Memory B cell (primary cell): ENCODE measurements around the gene IL1F10.
A peak's percentile ranks its signal among the peaks of the same experiment; 100 is the strongest.

Source experiments
- ATAC-seq: fragments of 150-1000 bp; cut with Tn5 transposase; 2 replicates; pipeline ENCODE4 v1.10.0; 2021; ENCODE audit warnings: low read depth, mild to moderate bottlenecking, moderate library complexity
- DNase-seq, 2 donors: peaks; one replicate each; pipeline ENCODE4 v3.0.0; 2022; ENCODE audit warnings: low spot score in 2 of 2
- H3K27ac Mint-ChIP-seq: one replicate; pipeline ENCODE4 v1.8.0; 2022; ENCODE audit warnings: mild to moderate bottlenecking, moderate library complexity, mixed read lengths
- H3K27me3 Mint-ChIP-seq: one replicate; pipeline ENCODE4 v1.8.0; 2022; ENCODE audit warnings: mixed read lengths
- H3K36me3 Mint-ChIP-seq: one replicate; pipeline ENCODE4 v1.8.0; 2022; ENCODE audit warnings: mild to moderate bottlenecking, mixed read lengths
- H3K4me1 Mint-ChIP-seq: one replicate; pipeline ENCODE4 v1.8.0; 2022; ENCODE audit warnings: mixed read lengths
- H3K4me3 Mint-ChIP-seq: one replicate; pipeline ENCODE4 v1.8.0; 2022; ENCODE audit warnings: mild to moderate bottlenecking, moderate library complexity, mixed read lengths
- H3K9me3 Mint-ChIP-seq: one replicate; pipeline ENCODE4 v1.8.0; 2022; ENCODE audit warnings: mixed read lengths

Gene IL1F10

GRCh38 chr2:113050921-113051895, 16.6 kb upstream of the IL1F10 start:
- Mint-ChIP-seq H3K9me3 (peaks cover 19% of the 10 kb centered on the region), H3K27ac (no peak overlapping the region), H3K4me1 (no peaks in the 10 kb centered on the region), H3K4me3 (no peak overlapping the region), H3K27me3 (peaks cover 20% of the 10 kb centered on the region), H3K36me3 (peaks cover 6% of the 10 kb centered on the region)
- ATAC-seq (no peak), DNase-seq (no peak)

- H3K4me1 Mint-ChIP-seq = no peaks in the 10 kb centered on the region
- DNase-seq (no peak), ATAC-seq (no peak)
- peaks cover 16% of the 10 kb centered on the region for H3K27me3 Mint-ChIP-seq
- H3K36me3 Mint-ChIP-seq = peaks cover 6% of the 10 kb centered on the region
- no peak within 1 kb of the TSS for H3K27ac Mint-ChIP-seq
- no peak within 1 kb of the TSS for H3K4me3 Mint-ChIP-seq
- peaks cover 20% of the 10 kb centered on the region for H3K9me3 Mint-ChIP-seq
These were observed 15.3 kb upstream of the IL1F10 start, which contains the start of gene IL36B for GRCh38 chr2:113052396-113052917. Gene IL36B, minus strand, starts transcription at chr2:113052867.

GRCh38 chr2:113053666-113054065, 14.1 kb upstream of the IL1F10 start:
- Mint-ChIP-seq H3K36me3 (peaks cover 8% of the 10 kb centered on the region), H3K4me1 (no peaks in the 10 kb centered on the region), H3K27ac (no peak overlapping the region), H3K9me3 (peaks cover 20% of the 10 kb centered on the region), H3K4me3 (no peak overlapping the region), H3K27me3 (peaks cover 18% of the 10 kb centered on the region)
- DNase-seq = no peak
- no peak for ATAC-seq

- Mint-ChIP-seq H3K27me3 (peaks cover 15% of the 10 kb centered on the region), H3K4me3 (no peak overlapping the region), H3K27ac (no peak overlapping the region), H3K36me3 (peaks cover 8% of the 10 kb centered on the region), H3K9me3 (peaks cover 20% of the 10 kb centered on the region), H3K4me1 (no peaks in the 10 kb centered on the region)
- no peak for ATAC-seq
- DNase-seq = no peak
These were observed 13.7 kb upstream of the IL1F10 start for GRCh38 chr2:113054066-113054465.

GRCh38 chr2:113056521-113056920, 11.2 kb upstream of the IL1F10 start:
- Mint-ChIP-seq H3K36me3 (peaks cover 8% of the 10 kb centered on the region), H3K9me3 (peaks cover 19% of the 10 kb centered on the region), H3K27ac (no peak overlapping the region), H3K27me3 (peaks cover 18% of the 10 kb centered on the region), H3K4me1 (peaks cover 3% of the 10 kb centered on the region), H3K4me3 (no peak overlapping the region)
- no peak for DNase-seq
- ATAC-seq = no peak

- DNase-seq (no peak), ATAC-seq (no peak)
- Mint-ChIP-seq H3K4me3 (no peak overlapping the region), H3K27me3 (peaks cover 20% of the 10 kb centered on the region), H3K36me3 (peaks cover 8% of the 10 kb centered on the region), H3K4me1 (peaks cover 3% of the 10 kb centered on the region), H3K9me3 (peaks cover 19% of the 10 kb centered on the region), H3K27ac (no peak overlapping the region)
These were observed 10.7 kb upstream of the IL1F10 start for GRCh38 chr2:113057117-113057516.

- peaks cover 8% of the 10 kb centered on the region for H3K36me3 Mint-ChIP-seq
These were observed 9.3 kb upstream of the IL1F10 start for GRCh38 chr2:113058411-113058994.

GRCh38 chr2:113058998-113059960, 8.5 kb upstream of the IL1F10 start, which contains the start of gene IL36RN:
Gene IL36RN, plus strand, starts transcription at chr2:113059198. Its CDS starts 241 bp downstream, at chr2:113059439.
- Mint-ChIP-seq H3K4me3 (no peak within 1 kb of the TSS), H3K27me3 (peaks cover 16% of the 10 kb centered on the region), H3K9me3 (peaks cover 11% of the 10 kb centered on the region), H3K4me1 (peaks cover 3% of the 10 kb centered on the region), H3K36me3 (peaks cover 5% of the 10 kb centered on the region), H3K27ac (no peak within 1 kb of the TSS)
- ATAC-seq = no peak
- peak in 1 of 2 donors; percentile 4 for DNase-seq

More at GRCh38 chr2:113058411-113058994, 9.3 kb upstream of the IL1F10 start:
- no peak overlapping the region for H3K27ac Mint-ChIP-seq
- peaks cover 3% of the 10 kb centered on the region for H3K4me1 Mint-ChIP-seq
- H3K27me3 Mint-ChIP-seq = peaks cover 18% of the 10 kb centered on the region
- no peak overlapping the region for H3K4me3 Mint-ChIP-seq
- peaks cover 15% of the 10 kb centered on the region for H3K9me3 Mint-ChIP-seq
- DNase-seq (no peak), ATAC-seq (no peak)

- peaks cover 4% of the 10 kb centered on the region for H3K36me3 Mint-ChIP-seq
- peaks cover 8% of the 10 kb centered on the region for H3K9me3 Mint-ChIP-seq
- DNase-seq (no peak), ATAC-seq (no peak)
- H3K4me1 Mint-ChIP-seq = peaks cover 3% of the 10 kb centered on the region
- no peak overlapping the region for H3K27ac Mint-ChIP-seq
- no peak overlapping the region for H3K4me3 Mint-ChIP-seq
- H3K27me3 Mint-ChIP-seq = peaks cover 16% of the 10 kb centered on the region
These were observed 7.4 kb upstream of the IL1F10 start for GRCh38 chr2:113060396-113060795.

- Mint-ChIP-seq H3K36me3 (peaks cover 2% of the 10 kb centered on the region), H3K4me3 (no peak overlapping the region), H3K27me3 (peaks cover 17% of the 10 kb centered on the region), H3K9me3 (peaks cover 4% of the 10 kb centered on the region), H3K4me1 (peaks cover 3% of the 10 kb centered on the region), H3K27ac (no peak overlapping the region)
- DNase-seq (no peak), ATAC-seq (no peak)
These were observed 7.0 kb upstream of the IL1F10 start for GRCh38 chr2:113060796-113061195.

- DNase-seq (no peak), ATAC-seq (no peak)
- Mint-ChIP-seq H3K4me3 (no peak overlapping the region), H3K9me3 (peaks cover 3% of the 10 kb centered on the region), H3K27ac (no peak overlapping the region), H3K36me3 (peaks cover 2% of the 10 kb centered on the region), H3K4me1 (peaks cover 3% of the 10 kb centered on the region), H3K27me3 (peaks cover 17% of the 10 kb centered on the region)
These were observed 6.5 kb upstream of the IL1F10 start for GRCh38 chr2:113061241-113061640.

GRCh38 chr2:113061896-113062770, 5.6 kb upstream of the IL1F10 start:
- Mint-ChIP-seq H3K9me3 (peaks cover 2% of the 10 kb centered on the region), H3K4me3 (no peak overlapping the region), H3K36me3 (peaks cover 2% of the 10 kb centered on the region), H3K27me3 (peaks cover 22% of the 10 kb centered on the region), H3K27ac (no peak overlapping the region), H3K4me1 (peaks cover 3% of the 10 kb centered on the region)
- no peak for ATAC-seq
- DNase-seq = no peak
